NCI-H526 (cell line): ENCODE results near the gene LRRC52.

ENCODE experiments used
- DNase-seq, 2 experiments: peaks; one replicate each; lab custom pipeline; 2025; lab: John Stamatoyannopoulos, UW

The LRRC52 gene, protein sequence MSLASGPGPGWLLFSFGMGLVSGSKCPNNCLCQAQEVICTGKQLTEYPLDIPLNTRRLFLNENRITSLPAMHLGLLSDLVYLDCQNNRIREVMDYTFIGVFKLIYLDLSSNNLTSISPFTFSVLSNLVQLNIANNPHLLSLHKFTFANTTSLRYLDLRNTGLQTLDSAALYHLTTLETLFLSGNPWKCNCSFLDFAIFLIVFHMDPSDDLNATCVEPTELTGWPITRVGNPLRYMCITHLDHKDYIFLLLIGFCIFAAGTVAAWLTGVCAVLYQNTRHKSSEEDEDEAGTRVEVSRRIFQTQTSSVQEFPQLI

DNA sequence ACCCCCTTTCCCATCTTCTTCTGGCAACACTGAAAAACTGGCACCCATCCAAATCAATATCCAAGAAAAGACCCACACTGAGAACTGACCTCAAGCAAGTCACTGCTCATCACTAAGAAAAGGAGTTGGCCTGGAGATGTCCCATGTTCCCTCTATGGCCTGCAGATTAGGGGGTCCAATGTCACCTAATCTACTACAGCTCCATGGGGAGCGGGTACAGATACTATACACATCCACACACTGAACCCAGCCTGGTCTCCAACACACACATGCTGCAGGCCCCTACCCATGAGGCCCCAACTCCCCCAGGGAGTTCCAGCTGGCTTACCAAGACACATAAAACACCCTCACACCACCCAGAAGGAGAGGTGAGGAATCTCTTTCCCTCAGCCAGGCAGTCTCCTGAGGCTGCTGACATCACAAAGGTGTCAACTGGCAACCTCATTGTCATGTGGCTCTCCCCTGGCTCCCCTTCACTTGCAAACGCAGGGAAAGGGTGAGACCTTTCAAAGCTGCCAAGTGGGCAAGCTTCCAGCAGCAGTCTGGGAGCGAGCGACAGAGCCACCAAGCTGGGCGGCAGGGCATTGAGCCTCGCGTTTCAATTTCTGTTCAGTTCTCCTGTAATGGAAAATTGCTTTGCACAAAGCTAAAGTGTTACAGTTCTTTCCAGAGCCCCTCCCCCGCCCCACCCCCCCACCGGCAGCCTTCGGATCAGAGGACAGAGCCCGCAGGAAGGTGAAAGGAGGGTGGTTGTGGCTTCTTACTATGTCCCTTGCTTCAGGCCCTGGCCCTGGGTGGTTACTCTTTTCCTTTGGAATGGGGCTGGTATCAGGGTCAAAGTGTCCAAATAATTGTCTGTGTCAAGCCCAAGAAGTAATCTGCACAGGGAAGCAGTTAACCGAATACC is at the start of gene LRRC52:
TSS of gene LRRC52 (plus strand) at position 469 of the 907 bp plus-strand sequence. CDS start at position 766, 297 bp downstream.
- peak in 1 of 2 experiments; percentile 30 for DNase-seq

DNA sequence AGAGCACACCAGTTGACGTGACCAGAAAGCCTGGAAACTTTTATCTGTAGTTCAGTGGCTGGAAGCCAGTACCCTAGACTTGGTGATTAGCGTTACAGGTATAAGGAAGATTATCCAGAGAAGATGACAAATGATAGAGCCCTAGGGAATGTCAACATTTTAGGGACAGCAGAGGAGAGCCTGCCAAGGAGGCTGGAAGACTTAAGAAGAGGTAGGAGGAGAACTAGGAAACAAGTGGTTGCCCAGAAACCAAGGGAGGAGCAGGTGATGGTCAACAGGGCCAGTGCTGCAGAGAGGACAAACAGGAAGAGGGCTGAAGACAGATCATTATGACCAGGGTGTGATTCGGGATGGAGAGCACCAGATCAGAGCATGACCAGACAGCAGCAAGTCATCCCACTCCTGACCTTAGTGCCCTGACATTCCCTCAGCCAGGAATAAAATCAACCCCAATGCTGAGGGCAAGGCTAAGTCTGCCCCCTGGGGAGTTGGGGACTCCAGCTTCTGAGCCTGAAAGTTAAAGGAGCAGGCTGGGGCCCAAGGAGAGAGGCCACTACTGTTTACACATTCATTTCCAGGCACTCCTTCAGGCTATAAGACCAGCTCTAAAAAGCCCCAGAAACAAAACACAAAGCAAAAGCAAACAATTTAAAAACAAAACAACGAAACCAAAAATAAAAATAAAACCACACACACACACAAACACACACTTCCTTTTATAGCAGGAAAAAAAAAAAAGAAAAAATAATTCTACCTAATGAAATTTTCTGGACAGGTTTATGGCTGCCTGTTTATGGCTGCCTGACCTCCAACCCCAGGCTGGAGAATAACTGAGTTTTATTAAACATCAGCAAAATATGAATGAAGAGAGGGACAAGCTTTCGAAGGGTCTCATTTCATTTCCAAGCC is 48.6 kb upstream of the LRRC52 start:
- no peak for DNase-seq

DNA sequence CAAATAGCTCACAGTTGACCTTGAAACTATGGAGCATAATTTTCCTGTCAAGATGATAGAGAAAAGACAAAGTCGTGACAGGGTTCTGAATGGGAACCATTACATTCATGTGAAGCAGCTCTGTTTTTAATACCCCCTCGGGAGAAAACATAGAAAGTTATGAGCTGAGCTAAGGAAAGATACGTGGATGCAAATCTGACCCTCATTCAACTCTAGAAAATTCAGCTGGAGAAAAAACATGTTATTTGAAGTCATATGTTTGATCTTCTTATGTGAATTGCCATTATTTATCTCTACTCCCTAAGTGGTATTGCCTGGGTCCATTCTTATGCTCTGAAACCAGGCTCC is 48.0 kb upstream of the LRRC52 start:
- DNase-seq = peak in 1 of 2 experiments; percentile 20

DNA sequence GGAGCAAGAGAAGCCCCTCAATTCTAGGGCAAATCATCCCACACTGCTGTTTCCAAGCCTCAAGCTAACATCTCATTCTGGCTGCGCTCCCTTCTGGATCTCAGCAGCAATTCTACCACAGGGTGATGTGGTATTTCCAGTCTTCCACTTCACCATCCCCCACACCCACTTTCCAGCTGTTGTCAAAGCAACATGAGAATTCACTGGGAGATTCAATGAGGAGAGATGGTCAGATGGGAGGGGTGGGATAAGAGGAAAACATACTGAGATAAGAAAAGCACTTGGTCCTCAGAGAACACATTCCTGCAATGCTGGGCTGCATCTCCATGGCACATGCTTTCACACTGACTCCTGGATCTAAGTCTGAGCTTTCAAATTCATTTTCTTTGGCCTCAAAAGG is 47.3 kb upstream of the LRRC52 start:
- DNase-seq = no peak

DNA sequence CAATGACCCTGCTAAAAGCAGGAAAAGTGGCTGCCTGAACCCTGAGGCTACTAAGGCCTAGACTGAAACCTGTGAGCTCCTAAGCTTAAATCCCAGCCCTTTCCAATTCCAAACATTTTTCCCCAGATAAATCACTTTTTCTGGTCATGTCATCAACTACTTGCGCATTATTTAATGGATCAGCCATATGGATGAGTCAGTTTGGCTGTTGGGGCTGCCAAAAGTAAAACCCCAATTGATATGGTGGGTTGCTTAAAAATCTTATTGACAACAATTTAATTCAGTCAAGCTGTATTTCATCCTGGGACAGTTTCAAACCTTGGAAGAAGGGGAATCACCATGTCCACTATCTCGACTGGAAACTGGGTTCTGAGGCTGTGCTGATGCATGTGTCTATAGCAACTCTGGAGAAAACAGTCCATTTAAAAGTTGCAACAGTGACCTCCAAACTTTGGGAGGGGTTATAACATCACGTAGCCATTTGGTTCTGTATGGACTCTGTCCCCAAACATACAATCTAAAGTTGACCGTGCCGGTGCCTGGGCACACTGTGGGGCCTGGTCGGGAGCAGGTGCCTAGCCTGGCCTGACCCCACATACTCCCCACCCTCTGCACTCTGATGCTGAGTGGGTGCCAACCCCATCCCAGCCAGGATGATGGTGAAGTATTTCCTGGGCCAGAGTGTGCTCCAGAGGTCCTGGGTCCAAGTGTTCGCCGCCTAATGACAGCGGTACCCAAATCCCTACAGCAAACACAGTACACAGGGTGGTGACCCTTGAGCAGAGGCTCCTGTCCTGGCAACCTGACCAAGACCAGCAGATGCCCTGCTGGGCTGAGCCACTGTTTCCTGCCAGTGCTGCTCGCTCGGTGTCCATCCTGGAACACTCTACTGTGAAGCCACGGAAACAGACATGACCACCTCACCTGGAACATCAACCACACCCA is 46.5 kb upstream of the LRRC52 start:
- DNase-seq = no peak

DNA sequence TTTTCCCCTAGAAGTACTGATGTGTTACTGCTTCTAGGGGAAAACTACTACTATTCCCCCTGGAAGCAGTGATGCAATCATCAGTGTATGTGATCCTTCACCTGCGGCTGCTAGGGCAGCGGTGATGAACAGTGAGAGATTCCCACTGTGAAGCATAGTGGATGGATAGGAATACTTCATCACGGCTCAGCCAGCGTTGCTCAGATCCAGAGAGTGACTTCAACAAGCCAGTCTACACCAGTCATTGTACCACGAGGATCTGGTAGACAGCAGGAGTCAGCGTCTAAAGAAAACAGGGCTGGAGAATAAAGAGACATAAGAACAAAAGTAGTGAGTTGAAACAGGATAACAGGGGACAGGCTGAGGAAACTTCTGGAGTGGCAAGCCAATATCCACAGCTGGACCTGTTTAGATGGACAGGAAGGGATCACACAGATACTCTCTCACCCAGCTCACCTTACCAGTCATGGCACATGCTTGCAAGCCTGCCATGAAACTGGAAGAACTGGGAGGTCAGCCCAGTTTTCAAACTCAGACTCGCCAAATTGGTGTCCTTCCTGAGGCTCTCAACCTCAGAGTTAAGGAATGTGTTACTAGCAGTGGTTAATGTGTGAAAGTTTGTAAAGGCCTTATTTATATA is 42.4 kb upstream of the LRRC52 start:
- DNase-seq = no peak

DNA sequence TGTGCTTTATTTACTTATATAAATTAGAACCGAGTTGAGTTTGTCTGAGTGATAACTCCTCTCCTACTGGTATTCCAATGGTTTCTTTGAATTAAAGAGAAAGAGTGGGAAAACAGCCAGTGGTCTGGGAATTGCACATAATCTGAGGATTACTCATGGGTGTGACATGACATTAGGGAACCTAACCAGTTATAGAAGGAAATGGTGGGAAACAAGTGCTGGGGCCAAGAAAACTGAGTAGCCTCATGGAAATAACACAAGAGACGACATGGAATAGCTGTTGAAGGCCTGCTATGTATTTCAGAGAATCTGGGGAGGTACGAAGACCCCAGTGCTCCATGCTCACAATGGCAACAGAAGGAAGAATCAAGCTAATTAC is 41.8 kb upstream of the LRRC52 start:
- DNase-seq = no peak

DNA sequence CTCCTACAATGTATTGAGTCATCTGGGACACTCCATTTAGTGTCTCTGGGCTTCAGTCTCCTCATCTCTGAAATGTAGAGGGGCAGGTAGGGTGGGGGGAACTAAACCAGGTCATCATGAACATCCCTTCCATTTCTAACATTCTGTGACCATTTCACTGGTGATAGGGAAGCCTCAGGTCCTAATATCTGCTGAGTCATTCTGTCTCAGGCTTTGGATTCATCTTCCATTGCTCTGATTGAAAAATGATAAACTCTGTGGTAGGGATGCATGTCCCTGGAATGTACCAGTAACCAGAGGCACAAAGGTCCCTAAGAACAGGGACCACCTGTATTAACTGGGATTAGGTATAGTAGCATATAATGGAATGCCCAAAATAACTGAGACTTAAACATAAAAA is 36.2 kb upstream of the LRRC52 start:
- no peak for DNase-seq

DNA sequence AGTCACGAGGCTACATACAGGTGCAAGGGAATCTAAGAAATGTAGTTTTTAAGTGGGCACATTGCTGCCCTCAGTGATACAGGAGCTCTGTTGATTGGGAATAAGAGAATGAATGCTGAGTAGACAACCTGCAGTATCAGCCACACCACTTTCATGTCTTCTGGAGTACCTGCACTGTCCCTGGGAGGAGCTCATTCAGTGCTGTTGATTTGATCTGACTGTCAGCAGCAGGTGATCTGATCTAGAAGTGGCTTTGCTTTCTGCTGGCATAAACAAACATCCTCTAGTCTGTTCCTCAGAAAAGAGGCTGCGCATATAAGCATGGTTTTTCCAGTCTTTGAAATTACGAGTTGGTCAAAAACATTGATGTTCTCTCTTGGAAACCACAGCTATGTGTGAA is 35.5 kb upstream of the LRRC52 start:
- peak in 1 of 2 experiments; percentile 8 for DNase-seq

DNA sequence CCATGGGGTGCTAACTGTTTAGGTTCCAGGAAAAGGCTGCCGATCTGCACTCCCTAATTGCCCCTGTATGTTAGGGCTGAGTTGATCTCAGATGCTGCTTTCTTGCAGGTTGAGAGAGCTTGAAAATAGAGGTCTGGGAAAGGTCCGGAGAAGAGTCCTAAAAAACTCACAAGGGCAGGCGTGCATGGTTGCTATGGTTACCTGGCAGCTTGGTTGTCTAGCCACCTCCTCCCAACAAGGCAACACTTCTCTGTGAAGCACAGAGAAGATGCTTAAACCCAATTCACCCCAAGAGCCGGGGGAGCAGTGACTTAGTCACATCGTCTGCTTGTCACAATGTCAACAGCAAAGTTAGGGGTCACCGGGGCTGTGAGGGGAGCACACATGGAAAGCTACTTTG is 31.0 kb upstream of the LRRC52 start:
- DNase-seq = peak in 1 of 2 experiments; percentile 24

DNA sequence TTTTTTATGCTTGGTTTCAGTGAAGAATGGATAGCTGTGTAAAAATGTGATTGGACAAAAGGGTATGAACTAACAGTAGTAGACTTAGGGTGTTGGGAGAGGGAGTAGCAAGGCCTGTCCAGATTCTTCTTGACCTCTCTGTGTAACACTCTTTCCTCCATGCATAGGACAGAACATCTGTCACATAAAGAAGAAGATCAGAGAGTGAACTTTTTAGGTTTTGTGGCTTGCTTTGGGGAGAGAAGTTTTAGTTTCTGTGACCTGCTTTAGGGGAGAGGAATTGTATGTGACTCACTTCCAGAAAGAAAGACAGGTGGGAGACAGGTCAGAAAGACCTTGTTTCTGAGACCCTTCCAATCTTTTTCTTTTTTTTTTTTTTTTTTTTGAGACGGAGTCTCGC is 27.3 kb upstream of the LRRC52 start:
- DNase-seq = no peak

DNA sequence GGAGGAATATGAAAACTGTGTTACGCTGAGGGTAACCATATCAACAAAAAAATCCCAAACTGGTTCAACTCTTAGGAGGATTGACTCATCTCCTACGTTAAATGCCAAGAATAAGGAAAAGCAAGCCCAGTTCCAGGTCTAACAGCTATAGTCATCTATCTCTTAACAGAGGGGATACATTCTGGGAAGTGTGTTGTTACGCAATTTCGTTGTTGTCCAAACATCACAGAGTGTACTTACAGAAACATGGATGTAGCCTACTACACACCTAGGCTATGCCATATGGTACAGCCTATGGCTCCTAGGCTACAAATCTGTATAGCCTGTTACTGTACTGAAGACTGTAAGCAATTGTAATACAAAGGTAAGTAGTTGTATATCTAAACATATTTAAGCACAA is 23.2 kb upstream of the LRRC52 start:
- no peak for DNase-seq

DNA sequence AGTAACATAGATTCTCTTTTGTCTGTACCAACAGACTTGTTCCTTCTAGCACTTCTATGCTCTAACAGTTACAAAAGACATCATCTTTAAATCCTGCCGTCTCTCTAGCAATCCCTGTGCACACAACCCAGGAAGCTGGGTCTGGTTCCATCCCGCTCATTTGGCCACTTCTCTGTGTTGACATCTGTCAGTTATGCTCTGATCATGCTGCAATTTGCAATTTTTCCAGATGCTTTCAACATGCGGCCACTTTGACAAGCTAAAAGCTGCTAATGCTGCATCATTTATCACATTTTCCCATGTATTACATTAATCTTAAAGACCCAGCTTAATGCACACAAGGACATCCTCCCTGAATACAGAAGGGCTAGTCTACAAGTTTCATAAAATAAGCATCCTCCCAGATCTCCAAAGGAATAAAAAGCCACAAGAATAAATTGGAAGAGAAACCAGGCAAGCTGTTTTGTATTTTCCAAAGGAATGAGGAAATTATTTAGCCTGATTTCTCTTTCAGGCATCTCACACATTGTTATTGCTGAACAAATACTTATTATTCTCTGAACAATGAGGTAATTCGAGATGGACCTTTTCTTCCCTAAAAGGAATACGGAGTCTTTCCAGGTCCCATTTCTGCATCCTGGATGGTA is 19.0 kb upstream of the LRRC52 start:
- DNase-seq = no peak

DNA sequence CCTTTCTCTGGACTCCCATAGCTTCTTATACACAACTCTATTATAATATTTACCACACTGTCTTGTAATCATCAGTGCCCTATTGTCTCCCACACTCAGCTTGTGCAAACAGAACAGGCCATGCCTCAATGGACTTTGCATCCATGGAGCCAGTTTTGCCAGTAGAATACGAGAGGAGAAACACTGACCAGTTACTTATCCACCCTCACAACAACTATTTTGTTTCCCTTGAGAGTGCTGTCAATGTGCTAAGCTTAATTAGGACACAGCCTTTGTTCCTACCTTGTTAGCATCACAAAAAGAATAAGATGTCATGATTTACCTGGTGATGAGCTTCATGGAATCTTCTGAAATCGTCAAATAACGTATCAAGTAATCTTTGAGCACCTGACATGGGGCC is 18.1 kb upstream of the LRRC52 start:
- peak; percentile 7 to 46 for DNase-seq

DNA sequence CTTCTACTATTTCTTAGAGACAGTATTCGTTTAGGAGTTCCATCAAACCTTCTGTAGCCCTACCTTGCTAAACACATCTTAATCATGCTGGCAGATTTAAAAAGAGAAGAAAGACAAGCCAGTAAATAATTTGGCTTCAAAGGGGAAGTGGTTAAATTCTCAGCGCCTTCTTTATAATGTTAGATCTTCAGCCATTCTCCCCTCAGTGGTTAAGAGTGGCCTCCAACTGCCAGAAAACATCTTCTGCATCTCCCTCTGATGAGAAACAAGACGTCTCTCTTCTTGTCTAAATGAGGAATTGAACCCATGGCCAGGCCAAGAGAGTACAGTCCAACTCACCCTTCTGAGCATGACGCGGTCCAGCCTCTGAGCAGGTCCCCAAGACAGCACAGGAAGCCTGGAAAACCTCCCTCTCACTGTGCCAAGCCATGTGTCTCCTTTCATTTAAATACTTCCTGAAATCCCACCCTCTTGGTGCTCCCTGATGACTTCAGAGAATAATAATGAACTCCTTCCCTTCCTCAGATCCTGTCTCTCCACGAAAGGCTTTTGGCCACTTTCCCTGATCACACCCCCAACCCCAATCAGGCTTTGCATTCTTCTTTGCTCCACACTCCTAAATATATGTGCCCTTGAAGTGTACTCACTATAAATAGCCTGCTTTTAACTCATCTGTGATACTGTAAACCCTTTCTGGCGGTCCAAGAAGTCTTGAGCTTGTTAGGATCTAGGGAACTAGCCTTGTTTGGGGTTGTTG is 16.4 kb upstream of the LRRC52 start:
- no peak for DNase-seq

DNA sequence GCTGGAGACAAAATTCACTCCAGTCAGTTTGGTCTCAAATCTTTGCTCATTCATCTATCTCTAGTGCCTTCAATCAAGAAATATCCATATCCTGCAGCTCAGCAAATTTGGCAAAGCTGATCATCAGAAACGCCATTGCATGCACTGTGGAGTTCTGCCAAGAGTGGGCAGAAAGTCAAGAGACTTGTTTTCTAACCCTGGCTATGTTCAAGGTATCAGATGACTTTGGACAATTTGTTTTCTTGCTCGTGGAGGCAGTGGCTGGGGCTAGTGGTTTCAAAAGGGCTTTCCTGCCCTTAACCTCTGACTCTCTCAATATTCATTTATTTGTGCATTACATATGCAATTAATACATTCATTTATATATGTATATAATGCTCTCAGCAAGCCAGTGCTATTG is 12.8 kb upstream of the LRRC52 start:
- DNase-seq = no peak

DNA sequence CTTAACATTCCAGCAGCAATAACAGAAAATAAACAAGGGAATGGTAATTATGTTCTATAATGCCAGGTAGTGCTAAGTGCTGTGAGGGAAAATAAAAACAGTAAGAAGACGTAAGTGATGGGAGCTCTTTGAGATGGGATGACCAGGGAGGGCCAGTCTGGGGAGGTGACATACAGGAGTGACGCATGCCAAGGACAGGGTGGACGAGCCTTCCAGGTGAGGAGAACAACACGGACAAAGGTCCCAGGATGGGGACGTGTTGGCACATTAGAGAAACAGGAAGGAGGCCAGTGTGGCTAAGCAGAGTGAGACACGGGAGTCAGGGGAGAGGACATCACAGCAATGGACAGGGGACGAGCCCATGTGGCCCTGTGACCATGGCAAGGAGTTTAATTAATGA is 11.7 kb upstream of the LRRC52 start:
- no peak for DNase-seq

DNA sequence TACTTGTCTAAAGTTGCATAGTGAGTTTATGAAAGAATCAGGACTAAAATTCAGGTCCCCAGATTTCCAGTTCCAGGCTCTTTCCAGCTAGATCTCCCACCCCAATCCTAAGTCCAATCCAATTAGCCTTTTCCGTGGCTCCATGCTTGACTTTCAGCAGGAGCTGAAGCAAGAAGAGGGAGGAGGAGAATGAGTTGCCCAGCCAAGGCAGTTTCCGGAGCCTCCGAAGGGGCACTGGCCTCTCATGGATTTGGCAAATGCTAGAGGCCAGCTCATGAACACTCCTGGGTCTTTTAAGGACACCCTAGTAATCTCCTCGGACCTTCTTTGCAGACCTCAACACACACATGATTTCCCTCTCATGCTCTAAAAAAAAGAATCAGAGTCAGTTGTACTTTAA is 10.5 kb upstream of the LRRC52 start:
- DNase-seq = no peak

DNA sequence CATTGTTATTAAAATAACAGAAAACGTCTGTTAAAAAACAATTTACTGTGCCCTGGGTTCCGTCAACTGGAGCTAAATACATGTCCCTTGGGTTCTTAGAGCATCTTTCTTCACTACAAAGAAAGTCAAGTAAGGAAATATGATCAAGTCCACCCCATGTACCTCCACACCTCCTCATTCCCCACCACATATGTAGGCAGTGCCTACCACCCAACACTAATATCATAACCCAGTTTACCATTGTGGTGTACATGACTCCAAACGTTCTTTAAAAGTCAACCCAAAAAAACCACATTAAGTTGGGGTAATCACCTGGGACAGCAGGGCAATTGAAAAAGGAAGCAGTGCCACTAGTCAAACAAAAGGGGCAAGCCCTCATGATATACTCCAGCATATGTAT is 7.8 kb upstream of the LRRC52 start:
- DNase-seq = no peak
